Upper lobe of left lung (tissue), 6 donors: ENCODE measurements around the gene TEX36. TPM values are rescaled to one million over a fixed set of nuclear protein-coding genes. Genes with fewer than 3 reads are reported as not detected.

Experiments
- ATAC-seq, 2 donors: fragments of 200-7000 bp; cut with Tn5 transposase; one replicate each; pipeline ENCODE4 v1.9.1; 2022; ENCODE audit warnings: mild to moderate bottlenecking in 2 of 2, moderate library complexity in 2 of 2; ENCODE audit not compliant: low FRiP score in 2 of 2
- DNase-seq, 2 donors: peaks; one replicate each; pipeline ENCODE4 v3.0.0-alpha.2; 2019 to 2020
- H3K27ac ChIP-seq, 4 donors: fragments of 200-600 bp; sonication (generic); one replicate each; pipeline ENCODE4 v1.5.1; 2016 to 2019
- H3K27me3 ChIP-seq, 4 donors: fragments of 200-600 bp; sonication (generic); one replicate each; pipeline ENCODE4 v1.5.1; 2017 to 2019
- H3K36me3 ChIP-seq, 4 donors: fragments of 200-600 bp; sonication (generic); one replicate each; pipeline ENCODE4 v1.5.1; 2016 to 2019
- H3K4me1 ChIP-seq, 4 donors: fragments of 200-600 bp; sonication (generic); one replicate each; pipeline ENCODE4 v1.5.1; 2018 to 2019
- H3K4me3 ChIP-seq, 4 donors: fragments of 200-600 bp; sonication (generic); one replicate each; pipeline ENCODE4 v1.5.1; 2017 to 2019; ENCODE audit warnings: mild to moderate bottlenecking in 2 of 4, moderate library complexity in 1 of 4
- H3K9me3 ChIP-seq, 4 donors: fragments of 200-600 bp; sonication (generic); one replicate each; pipeline ENCODE4 v1.5.1; 2018 to 2019
- CTCF ChIP-seq, 6 experiments: fragments of 450-650 bp in 4 of 6; fragments of 200-600 bp in 2 of 6; sonication (generic) in 2 of 6; IDR thresholded peaks; one replicate each; pipeline ENCODE4 v1.5.1; 2016 to 2019; ENCODE audit warnings: antibody characterized with exemption in 6 of 6
- EP300 ChIP-seq, 4 donors: sonication (generic); formaldehyde crosslinking; IDR thresholded peaks; one replicate each; pipeline ENCODE4 v1.5.1; 2017; ENCODE audit warnings: antibody characterized with exemption in 4 of 4, control low read depth in 2 of 4
- POLR2A ChIP-seq, 4 donors: fragments of 450-650 bp; IDR thresholded peaks; one replicate each; pipeline ENCODE4 v1.5.1; 2016 to 2017; ENCODE audit warnings: antibody characterized with exemption in 4 of 4, mild to moderate bottlenecking in 2 of 4
- POLR2AphosphoS5 ChIP-seq, 2 donors: sonication (generic); formaldehyde crosslinking; IDR thresholded peaks; one replicate each; pipeline ENCODE4 v1.5.1; 2017; ENCODE audit warnings: antibody characterized with exemption in 2 of 2
- WGBS, 2 donors: methylation state at CpG; one replicate each; pipeline ENCODE4 v1.1.5; 2017 to 2018; 5-methylcytosine and 5-hydroxymethylcytosine counted together
- total RNA-seq, 6 donors: library from RNA; depleted of rRNA in 4 of 6; stranded (reverse); fragments of >200 nt in 4 of 6; gene quantifications; one replicate each; pipeline versions ENCODE4 v1.1.0 to v1.2.1, GENCODE V29; 2016 to 2021
- donor health status: DM: no; HTN: no; CAD: no; lungs with moderate emphysema.
- donor health status: DM: no; HTN: yes; CAD: no; lungs with severe emphysema.

The TEX36 gene
- total RNA-seq, 6 donors from 2014 or later: not detected

- H3K4me3 ChIP-seq: no peak overlapping the region
- ATAC-seq (no peak), DNase-seq (no peak)
- no peak for TF ChIP-seq POLR2AphosphoS5 (IDR thresholded peaks at IDR 0.05)
- TF ChIP-seq EP300 (IDR thresholded peaks at IDR 0.05): no peak
- no peak for TF ChIP-seq CTCF (IDR thresholded peaks at IDR 0.05)
- TF ChIP-seq POLR2A (IDR thresholded peaks at IDR 0.05): no peak
- H3K36me3 ChIP-seq: no peaks in the 10 kb centered on the region
- H3K4me1 ChIP-seq: no peaks in the 10 kb centered on the region
- H3K27me3 ChIP-seq: no peaks in the 10 kb centered on the region
- no peak overlapping the region for H3K27ac ChIP-seq
- 83 to 93% methylated on average over 8 of the region's 8 CpGs for WGBS, 2 donors
- no peaks in the 10 kb centered on the region for H3K9me3 ChIP-seq
Measured at GRCh38 chr10:125608474-125608873, 74.5 kb downstream of the TEX36 start.

- no peak overlapping the region for H3K27ac ChIP-seq
- DNase-seq: no peak
- no peaks in the 10 kb centered on the region for H3K36me3 ChIP-seq
- no peak for ATAC-seq
- TF ChIP-seq EP300 (IDR thresholded peaks at IDR 0.05): no peak
- TF ChIP-seq POLR2A (IDR thresholded peaks at IDR 0.05): no peak
- no peak overlapping the region for H3K4me3 ChIP-seq
- no peaks in the 10 kb centered on the region for H3K4me1 ChIP-seq
- no peaks in the 10 kb centered on the region for H3K27me3 ChIP-seq
- H3K9me3 ChIP-seq: no peaks in the 10 kb centered on the region
- 87 to 90% methylated on average over 7 of the region's 7 CpGs for WGBS, 2 donors
Measured at GRCh38 chr10:125607689-125608290, 75.2 kb downstream of the TEX36 start.

GRCh38 chr10:125606414-125607010 lies 76.5 kb downstream of the TEX36 start:
- 59 to 63% methylated on average over 9 of the region's 9 CpGs for WGBS, 2 donors
- Histone ChIP-seq H3K4me3 (no peak overlapping the region), H3K4me1 (no peaks in the 10 kb centered on the region), H3K9me3 (no peaks in the 10 kb centered on the region), H3K27ac (no peak overlapping the region), H3K36me3 (no peaks in the 10 kb centered on the region), H3K27me3 (no peaks in the 10 kb centered on the region)
- ATAC-seq: no peak
- no peak for DNase-seq
- TF ChIP-seq POLR2AphosphoS5 (IDR thresholded peaks at IDR 0.05) (no peak), POLR2A (IDR thresholded peaks at IDR 0.05) (no peak), EP300 (IDR thresholded peaks at IDR 0.05) (no peak), CTCF (IDR thresholded peaks at IDR 0.05) (no peak)

Other genes starting within 250 kb of the TEX36 start
- 10 to 100 TPM; 12.0 to 47.1 (median 19.4) TPM for gene EDRF1, start 36.5 kb upstream of the TEX36 start, total RNA-seq
- 1 to 10 TPM in 2 of 6 donors, under 1 TPM in 3, not detected in 1; 0.13 to 3.1 (median 0.69) TPM for gene MMP21, start 92.7 kb upstream of the TEX36 start, total RNA-seq
- gene UROS, start 140.1 kb upstream of the TEX36 start, total RNA-seq: 10 to 100 TPM; 26.3 to 48.0 (median 37.2) TPM
- gene BCCIP, start 140.4 kb upstream of the TEX36 start, total RNA-seq: 10 to 100 TPM; 13.7 to 53.8 (median 35.2) TPM
- 10 to 100 TPM in 5 of 6 donors, 1 to 10 TPM in 1; 9.4 to 37.2 (median 28.0) TPM for gene DHX32, start 198.1 kb upstream of the TEX36 start, total RNA-seq
- 10 to 100 TPM in 3 of 6 donors, 1 to 10 TPM in 3; 2.1 to 42.9 (median 16.6) TPM for gene FANK1, start 213.4 kb upstream of the TEX36 start, total RNA-seq